ENCODE data around the gene TAF12.

- TF ChIP-seq POLR2A (IDR thresholded peaks at IDR 0.05; ENCODE audit: low read depth) (no peak), EP300 (IDR thresholded peaks at IDR 0.05) (no peak)
- TF ChIP-seq, protein P1, sequence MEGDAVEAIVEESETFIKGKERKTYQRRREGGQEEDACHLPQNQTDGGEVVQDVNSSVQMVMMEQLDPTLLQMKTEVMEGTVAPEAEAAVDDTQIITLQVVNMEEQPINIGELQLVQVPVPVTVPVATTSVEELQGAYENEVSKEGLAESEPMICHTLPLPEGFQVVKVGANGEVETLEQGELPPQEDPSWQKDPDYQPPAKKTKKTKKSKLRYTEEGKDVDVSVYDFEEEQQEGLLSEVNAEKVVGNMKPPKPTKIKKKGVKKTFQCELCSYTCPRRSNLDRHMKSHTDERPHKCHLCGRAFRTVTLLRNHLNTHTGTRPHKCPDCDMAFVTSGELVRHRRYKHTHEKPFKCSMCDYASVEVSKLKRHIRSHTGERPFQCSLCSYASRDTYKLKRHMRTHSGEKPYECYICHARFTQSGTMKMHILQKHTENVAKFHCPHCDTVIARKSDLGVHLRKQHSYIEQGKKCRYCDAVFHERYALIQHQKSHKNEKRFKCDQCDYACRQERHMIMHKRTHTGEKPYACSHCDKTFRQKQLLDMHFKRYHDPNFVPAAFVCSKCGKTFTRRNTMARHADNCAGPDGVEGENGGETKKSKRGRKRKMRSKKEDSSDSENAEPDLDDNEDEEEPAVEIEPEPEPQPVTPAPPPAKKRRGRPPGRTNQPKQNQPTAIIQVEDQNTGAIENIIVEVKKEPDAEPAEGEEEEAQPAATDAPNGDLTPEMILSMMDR (IDR thresholded peaks at IDR 0.05) = no peak
Observed at GRCh38 chr1:28591708-28592320, 51.1 kb downstream of the TAF12 start, which contains the start of gene RAB42.

Data from esophagus muscularis mucosa (tissue), 4 donors.